GM18870 (cell line): ENCODE measurements around the gene GPRC6A.
"Not testable (repeated sequence)": the region's sequence is repeated elsewhere in the genome, so short reads cannot be mapped to it uniquely, and the experiment has no call there.

ENCODE experiments used
- ATAC-seq: cut with Tn5 transposase; IDR thresholded peaks from one replicate; pipeline ENCODE4 v1.9.1; 2021; ENCODE audit warnings: moderate library complexity; ENCODE audit not compliant: unreplicated experiment

GPRC6A gene

GRCh38 chr6:116828983-116829382 lies at the start of gene GPRC6A:
Gene GPRC6A, minus strand, starts transcription at chr6:116829083. Its CDS starts 70 bp downstream, at chr6:116829013.
- ATAC-seq: no peak

- no peak for ATAC-seq
Observed at GRCh38 chr6:116877743-116878142, 48.9 kb upstream of the GPRC6A start.

- no peak for ATAC-seq
Observed at GRCh38 chr6:116876635-116877611, 48.0 kb upstream of the GPRC6A start, which contains the start of gene RFX6. Gene RFX6, plus strand, starts transcription at chr6:116877242. Its CDS starts 34 bp downstream, at chr6:116877276.

- no peak for ATAC-seq
Observed at GRCh38 chr6:116876107-116876506, 47.2 kb upstream of the GPRC6A start.

- no peak for ATAC-seq
Observed at GRCh38 chr6:116872771-116873170, 43.9 kb upstream of the GPRC6A start.

- peak; percentile 91 for ATAC-seq
Observed at GRCh38 chr6:116866281-116866871, 37.5 kb upstream of the GPRC6A start.

- ATAC-seq: no peak
Observed at GRCh38 chr6:116859264-116859663, 30.4 kb upstream of the GPRC6A start.

- no peak for ATAC-seq
Observed at GRCh38 chr6:116858060-116858459, 29.2 kb upstream of the GPRC6A start.

- ATAC-seq: peak; percentile 62
Observed at GRCh38 chr6:116847227-116847626, 18.3 kb upstream of the GPRC6A start.

GRCh38 chr6:116842459-116842858 lies 13.6 kb upstream of the GPRC6A start:
- no peak for ATAC-seq

- ATAC-seq: no peak
Observed at GRCh38 chr6:116840091-116840490, 11.2 kb upstream of the GPRC6A start.

GRCh38 chr6:116836606-116837342 lies 7.9 kb upstream of the GPRC6A start:
- ATAC-seq: no peak

- not testable (repeated sequence) for ATAC-seq
Observed at GRCh38 chr6:116834526-116834925, 5.6 kb upstream of the GPRC6A start.

- ATAC-seq: no peak
Observed at GRCh38 chr6:116827561-116828240, 1.2 kb downstream of the GPRC6A start.

- ATAC-seq: not testable (repeated sequence)
Observed at GRCh38 chr6:116816336-116816735, 12.5 kb downstream of the GPRC6A start.

- ATAC-seq: no peak
Observed at GRCh38 chr6:116812051-116812650, 16.7 kb downstream of the GPRC6A start.

GRCh38 chr6:116801971-116802370 lies 26.9 kb downstream of the GPRC6A start:
- ATAC-seq: no peak

GRCh38 chr6:116799945-116800344 lies 28.9 kb downstream of the GPRC6A start:
- no peak for ATAC-seq

GRCh38 chr6:116797585-116797984 lies 31.3 kb downstream of the GPRC6A start:
- no peak for ATAC-seq

- ATAC-seq: no peak
Observed at GRCh38 chr6:116793224-116793623, 35.7 kb downstream of the GPRC6A start.
